HG03066 (cell line): ENCODE measurements around the gene ZCWPW1.
"Not testable (repeated sequence)": the region's sequence is repeated elsewhere in the genome, so short reads cannot be mapped to it uniquely, and the experiment has no call there.

Source experiments
- ATAC-seq: cut with Tn5 transposase; IDR thresholded peaks from one replicate; pipeline ENCODE4 v1.9.1; 2021; ENCODE audit warnings: low read depth; ENCODE audit not compliant: unreplicated experiment

Gene ZCWPW1

GRCh38 chr7:100407285-100408180 lies 21.0 kb downstream of the ZCWPW1 start:
- ATAC-seq, result no peak

- ATAC-seq, result no peak
Measured at GRCh38 chr7:100406767-100407166, 21.7 kb downstream of the ZCWPW1 start.

GRCh38 chr7:100402241-100402640 lies 26.3 kb downstream of the ZCWPW1 start:
- no peak for ATAC-seq

- ATAC-seq, result no peak
Measured at GRCh38 chr7:100401811-100402210, 26.7 kb downstream of the ZCWPW1 start.

- ATAC-seq, result no peak
Measured at GRCh38 chr7:100400656-100401055, 27.8 kb downstream of the ZCWPW1 start.

GRCh38 chr7:100400041-100400440 lies 28.5 kb downstream of the ZCWPW1 start:
- no peak for ATAC-seq

GRCh38 chr7:100398239-100398638 lies 30.3 kb downstream of the ZCWPW1 start:
- ATAC-seq, result no peak

GRCh38 chr7:100397315-100398081 lies 31.0 kb downstream of the ZCWPW1 start:
- no peak for ATAC-seq

GRCh38 chr7:100396421-100396982 lies 32.0 kb downstream of the ZCWPW1 start:
- peak; percentile 89 for ATAC-seq

GRCh38 chr7:100394077-100394476 lies 34.4 kb downstream of the ZCWPW1 start:
- no peak for ATAC-seq

- ATAC-seq, result no peak
Measured at GRCh38 chr7:100393233-100393905, 35.1 kb downstream of the ZCWPW1 start.

- ATAC-seq, result no peak
Measured at GRCh38 chr7:100390286-100391009, 38.1 kb downstream of the ZCWPW1 start.

GRCh38 chr7:100389437-100390088 lies 38.9 kb downstream of the ZCWPW1 start:
- no peak for ATAC-seq

GRCh38 chr7:100387695-100388094 lies 40.8 kb downstream of the ZCWPW1 start:
- no peak for ATAC-seq

GRCh38 chr7:100386940-100387339 lies 41.6 kb downstream of the ZCWPW1 start:
- no peak for ATAC-seq

GRCh38 chr7:100384628-100385294 lies 43.7 kb downstream of the ZCWPW1 start:
- ATAC-seq, result no peak

- not testable (repeated sequence) for ATAC-seq
Measured at GRCh38 chr7:100382234-100382853, 46.2 kb downstream of the ZCWPW1 start.

- not testable (repeated sequence) for ATAC-seq
Measured at GRCh38 chr7:100381531-100382233, 46.8 kb downstream of the ZCWPW1 start.
